Lower leg skin (tissue), 3 donors: ENCODE results near the gene FRAS1.

Experiments used
- CTCF ChIP-seq, 3 donors: fragments of 450-650 bp; IDR thresholded peaks; one replicate each; pipeline ENCODE4 v1.5.1; 2016; ENCODE audit warnings: antibody characterized with exemption in 3 of 3, mild to moderate bottlenecking in 3 of 3, moderate library complexity in 2 of 3
- POLR2A ChIP-seq, 2 donors: fragments of 450-650 bp; IDR thresholded peaks; one replicate each; pipeline ENCODE4 v1.6.1; 2016 to 2017; ENCODE audit warnings: antibody characterized with exemption in 2 of 2, mild to moderate bottlenecking in 1 of 2, moderate library complexity in 1 of 2

GRCh38 chr4:78585633-78586032 is 528.5 kb downstream of the FRAS1 start:
- TF ChIP-seq CTCF (IDR thresholded peaks at IDR 0.05) (no peak), POLR2A (IDR thresholded peaks at IDR 0.05) (no peak)
